Astrocyte (in vitro differentiated cells and primary cell): ENCODE results near the gene CNTNAP2.

Source experiments
- CTCF ChIP-seq: IDR thresholded peaks from 2 replicates; pipeline ENCODE4 v1.5.1; 2011; ENCODE audit warnings: low read depth, mild to moderate bottlenecking, inconsistent platforms, low read length, moderate library complexity; ENCODE audit not compliant: insufficient read depth
- EZH2 ChIP-seq: IDR thresholded peaks from 2 replicates; pipeline ENCODE4 v1.6.1; 2012; ENCODE audit warnings: mild to moderate bottlenecking, low read length, inconsistent platforms; ENCODE audit not compliant: insufficient read depth

GRCh38 chr7:146177301-146177700 lies 60.7 kb downstream of the CNTNAP2 start:
- TF ChIP-seq CTCF (no peak), EZH2 (no peak)
